Kidney capillary endothelial cell (primary cell): ENCODE data around the gene TFPI.
"Not testable (repeated sequence)": the region's sequence is repeated elsewhere in the genome, so short reads cannot be mapped to it uniquely, and the experiment has no call there.

Source experiments
- DNase-seq: peaks from one replicate; pipeline ENCODE4 v3.0.0-alpha.2; 2018; ENCODE audit warnings: low spot score

The TFPI gene

GRCh38 chr2:187528042-187528441, 26.2 kb downstream of the TFPI start:
- DNase-seq: no peak

GRCh38 chr2:187527262-187527661, 27.0 kb downstream of the TFPI start:
- DNase-seq: no peak

GRCh38 chr2:187526792-187527191, 27.4 kb downstream of the TFPI start:
- DNase-seq: no peak

GRCh38 chr2:187525163-187525900, 28.9 kb downstream of the TFPI start:
- no peak for DNase-seq

- DNase-seq: no peak
Observed at GRCh38 chr2:187523325-187523724, 30.9 kb downstream of the TFPI start.

GRCh38 chr2:187520121-187520624, 34.1 kb downstream of the TFPI start:
- DNase-seq: no peak

GRCh38 chr2:187519419-187520120, 34.7 kb downstream of the TFPI start:
- no peak for DNase-seq

- DNase-seq: not testable (repeated sequence)
Observed at GRCh38 chr2:187517750-187518361, 36.4 kb downstream of the TFPI start.

- DNase-seq: not testable (repeated sequence)
Observed at GRCh38 chr2:187516630-187517510, 37.4 kb downstream of the TFPI start.

- DNase-seq: no peak
Observed at GRCh38 chr2:187514930-187515329, 39.3 kb downstream of the TFPI start.

- DNase-seq: not testable (repeated sequence)
Observed at GRCh38 chr2:187514235-187514829, 39.9 kb downstream of the TFPI start.

GRCh38 chr2:187513460-187514234, 40.6 kb downstream of the TFPI start:
- not testable (repeated sequence) for DNase-seq

GRCh38 chr2:187511356-187512315, 42.6 kb downstream of the TFPI start:
- DNase-seq: no peak

- DNase-seq: not testable (repeated sequence)
Observed at GRCh38 chr2:187510419-187511355, 43.5 kb downstream of the TFPI start.

- no peak for DNase-seq
Observed at GRCh38 chr2:187509667-187510417, 44.4 kb downstream of the TFPI start.

GRCh38 chr2:187506416-187506815, 47.8 kb downstream of the TFPI start:
- no peak for DNase-seq

GRCh38 chr2:187505065-187505672, 49.1 kb downstream of the TFPI start:
- no peak for DNase-seq
